GM12878 (cell line): ENCODE data around the gene NR3C1. TPM values are rescaled to one million over a fixed set of nuclear protein-coding genes. Genes with fewer than 3 reads are reported as not detected.

Source experiments
- ATAC-seq: fragments of 200-7000 bp; cut with Tn5 transposase; 3 replicates; pipeline ENCODE4 v1.9.1; 2020; ENCODE audit warnings: mild to moderate bottlenecking, moderate library complexity
- BruUV-seq: library from RNA; stranded (reverse); fragments of 400-500 nt; replicated peaks from 2 replicates; lab custom pipeline; 2021; lab: Mats Ljungman, UMichigan
- CTCF ChIA-PET: fragments of 300-600 bp; sonication (Branson Sonifier 250); formaldehyde crosslinking; extraction: SDS; loops from one replicate; lab custom pipeline; 2021; ENCODE audit warnings: inconsistent platforms; lab: Yijun Ruan, JAX
- POLR2A ChIA-PET: fragments of 350-600 bp; formaldehyde crosslinking; extraction: SDS; loops from one replicate; lab custom pipeline; 2021; ENCODE audit warnings: inconsistent platforms; lab: Charles Lee
- RAD21 ChIA-PET: fragments of 300-600 bp; sonication (Branson Sonifier 250); formaldehyde crosslinking; loops from one replicate; lab custom pipeline; 2023; ENCODE audit warnings: antibody characterized with exemption; ENCODE audit not compliant: unreplicated experiment; lab: Charles Lee
- SMC1A ChIA-PET: fragments of 300-600 bp; sonication (Branson Sonifier 250); formaldehyde crosslinking; loops from one replicate; lab custom pipeline; 2023; ENCODE audit not compliant: unreplicated experiment, uncharacterized antibody; lab: Charles Lee
- DNase-seq: peaks from one replicate; pipeline ENCODE4 v3.0.0-alpha.2; 2011; ENCODE audit warnings: low read depth, low spot score
- FAIRE-seq: peaks from 3 replicates; lab custom pipeline; 2011; peaks lifted over from hg19 to GRCh38; lab: Jason Lieb, UNC
- H2AFZ ChIP-seq: 2 replicates; pipeline ENCODE4 v1.6.0; 2011; ENCODE audit warnings: low read depth, low read length, control low read depth; ENCODE audit not compliant: control insufficient read depth
- H3K27ac ChIP-seq: 2 replicates; pipeline ENCODE4 v1.5.1; 2011; ENCODE audit warnings: control low read depth; ENCODE audit not compliant: control insufficient read depth, insufficient read depth
- H3K27me3 ChIP-seq, 2 experiments: replicated peaks in 1 of 2; 2 replicates each; pipeline versions ENCODE4 v1.6.0 to v1.6.1; 2011; ENCODE audit warnings: low read length in 1 of 2; ENCODE audit not compliant: control insufficient read depth in 2 of 2, insufficient read depth in 2 of 2
- H3K36me3 ChIP-seq, 2 experiments: 2 replicates each; pipeline ENCODE4 v1.5.1; 2011; ENCODE audit warnings: low read length in 1 of 2; ENCODE audit not compliant: control insufficient read depth in 2 of 2, insufficient read depth in 2 of 2
- H3K4me1 ChIP-seq: 2 replicates; pipeline ENCODE4 v1.6.1; 2011; ENCODE audit warnings: mild to moderate bottlenecking, low read length, moderate library complexity, mixed read lengths; ENCODE audit not compliant: control insufficient read depth, insufficient read depth
- H3K4me2 ChIP-seq: 2 replicates; pipeline ENCODE4 v1.6.0; 2011; ENCODE audit warnings: control low read depth; ENCODE audit not compliant: control insufficient read depth, insufficient read depth
- H3K4me3 ChIP-seq: fragments of 200-600 bp; sonication (generic); 2 replicates; pipeline ENCODE4 v1.5.1; 2016
- H3K79me2 ChIP-seq: 2 replicates; pipeline ENCODE4 v1.6.0; 2011; ENCODE audit warnings: low read length; ENCODE audit not compliant: control insufficient read depth, insufficient read depth
- H3K9ac ChIP-seq: 2 replicates; pipeline ENCODE4 v1.8.0; 2011; ENCODE audit warnings: low read length, control low read depth, mixed read lengths; ENCODE audit not compliant: control insufficient read depth, insufficient read depth
- H3K9me3 ChIP-seq: replicated peaks from 3 replicates; pipeline ENCODE4 v1.5.1; 2011; ENCODE audit warnings: mild to moderate bottlenecking, low read length; ENCODE audit not compliant: control insufficient read depth, insufficient read depth
- H4K20me1 ChIP-seq: 2 replicates; pipeline ENCODE4 v1.6.0; 2011; ENCODE audit not compliant: control insufficient read depth, insufficient read depth
- BCL11A ChIP-seq: IDR thresholded peaks from 2 replicates; pipeline ENCODE4 v1.6.1; 2011; ENCODE audit warnings: low read depth, low read length
- CBFB ChIP-seq: IDR thresholded peaks from 2 replicates; pipeline ENCODE4 v1.6.1; 2016; ENCODE audit warnings: antibody characterized with exemption, low read depth
- GATAD2B ChIP-seq: fragments of 450-650 bp; conservative IDR thresholded peaks from 2 replicates; pipeline ENCODE4 v1.6.1; 2017; ENCODE audit warnings: low read depth, mild to moderate bottlenecking, moderate library complexity
- MTA2 ChIP-seq: fragments of 450-650 bp; IDR thresholded peaks from 2 replicates; pipeline ENCODE4 v1.6.1; 2016; ENCODE audit warnings: low read depth, mild to moderate bottlenecking, moderate library complexity
- PAX5 ChIP-seq: IDR thresholded peaks from 2 replicates; pipeline ENCODE4 v1.6.1; 2011; ENCODE audit warnings: low read depth, low read length, borderline replicate concordance
- PRDM15 ChIP-seq: fragments of 450-650 bp; formaldehyde crosslinking; IDR thresholded peaks from 2 replicates; pipeline ENCODE4 v1.4.0; 2020; ENCODE audit warnings: mild to moderate bottlenecking, moderate library complexity
- SMAD1 ChIP-seq: fragments of 450-650 bp; IDR thresholded peaks from 2 replicates; pipeline ENCODE4 v1.6.1; 2018; ENCODE audit warnings: mild to moderate bottlenecking, low read depth; ENCODE audit not compliant: partially characterized antibody
- SUPT20H ChIP-seq: IDR thresholded peaks from 2 replicates; pipeline ENCODE4 v1.6.1; 2011; ENCODE audit warnings: low read depth, mild to moderate bottlenecking, low read length, moderate library complexity, borderline replicate concordance; ENCODE audit not compliant: control insufficient read depth
- ZBTB11 ChIP-seq: fragments of 450-650 bp; formaldehyde crosslinking; IDR thresholded peaks from 2 replicates; pipeline ENCODE4 v1.5.0; 2022; ENCODE audit warnings: mild to moderate bottlenecking, missing genetic modification characterization
- WGBS: methylation state at CpG from one replicate; pipeline ENCODE4 v1.1.6; 2016; ENCODE audit warnings: low lambda C conversion rate; ENCODE audit not compliant: insufficient replicate concordance, insufficient coverage; ENCODE audit errors: missing lambda C conversion rate; 5-methylcytosine and 5-hydroxymethylcytosine counted together
- in situ Hi-C: fragments of 300-500 bp; cut with MboI; formaldehyde crosslinking; loops from 9 replicates; pipeline ENCODE4 v1.14.3; 2018; ENCODE audit warnings: mixed read lengths
- intact Hi-C: fragments of 100-400 bp; cut with micrococcal nuclease; formaldehyde crosslinking; loops from one replicate; pipeline ENCODE4 v1.14.2; 2022; ENCODE audit not compliant: unreplicated experiment
- polyA plus RNA-seq, 11 experiments: library from polyadenylated mRNA; depleted of rRNA in 4 of 11; unstranded in 6 of 11; stranded (reverse) in 5 of 11; fragments of >200 nt; fragmentation: Nextera tagmentation in 4 of 11; fragmentation: Illumina TruSeq in 1 of 11; extraction: Ambion mirVana in 4 of 11; extraction: Trizol in 1 of 11; gene quantifications; 1 replicate in 1 of 11; 2 replicates in 10 of 11; pipeline versions ENCODE4 v1.2.1 to v1.2.3, GENCODE V29; 2011 to 2016; ENCODE audit warnings: inconsistent platforms in 2 of 11, missing spikeins in 2 of 11, low read depth in 1 of 11
- total RNA-seq, 4 experiments: library from RNA; depleted of rRNA in 3 of 4; stranded (reverse); fragments of >200 nt in 3 of 4; fragmentation: Illumina TruSeq in 1 of 4; extraction: Trizol in 1 of 4; gene quantifications; 2 replicates each; pipeline versions ENCODE4 v1.2.1 to v1.2.3, GENCODE V29; 2013 to 2021

NR3C1 gene
- total and polyA plus RNA-seq, 10 of the 15 experiments (the other 5 are each of a cell fraction or from before 2014, with no cell fraction given) = 49.7 to 141 (median 109) TPM

- SMC1A ChIA-PET = interaction anchor here (0.6 to 19.2 kb wide), 12 partner anchors 15 to 231 kb away, joined by 3 to 423 read pairs (median 3); no protein-coding TSS in a partner anchor
- Histone ChIP-seq H3K27me3 (no peaks in the 10 kb centered on the region), H3K79me2 (peaks cover 1% of the 10 kb centered on the region; the same call in 1 of the 2 replicates), H3K4me1 (peaks cover 24% of the 10 kb centered on the region), H3K9me3 (peaks cover 5% of the 10 kb centered on the region; the same call in 2 of the 3 replicates), H3K4me3 (no peak overlapping the region), H3K9ac (no peak overlapping the region), H3K27ac (no peak overlapping the region), H4K20me1 (no peaks in the 10 kb centered on the region), H3K36me3 (no peaks in the 10 kb centered on the region), H3K4me2 (no peak overlapping the region), H2AFZ (no peak overlapping the region)
- no peak for ATAC-seq
- FAIRE-seq = no peak
- in situ Hi-C loops = no loop called here
- intact Hi-C loops = loop anchor here (5.0 to 10.0 kb wide), 4 partner anchors 38 to 730 kb away; partner anchors contain the start of gene NR3C1
- BruUV-seq = no TSS peak
- CTCF ChIA-PET = no interaction called here
- RAD21 ChIA-PET = interaction anchor here (0.7 to 18.1 kb wide), 4 partner anchors 15 to 593 kb away, joined by 3 to 482 read pairs (median 104); no protein-coding TSS in a partner anchor
- TF ChIP-seq GATAD2B (no peak), MTA2 (no peak), ZBTB11 (CRISPR knock-in tag) (no peak), BCL11A (no peak), SUPT20H (no peak), SMAD1 (no peak), PRDM15 (CRISPR knock-in tag) (no peak), PAX5 (no peak), CBFB (no peak)
- POLR2A ChIA-PET = interaction anchor here (0.5 to 8.3 kb wide), 4 partner anchors 15 to 356 kb away, joined by 3 to 103 read pairs (median 6); no protein-coding TSS in a partner anchor
- no peak for DNase-seq
- WGBS = 82% methylated on average over 9 of the region's 9 CpGs
Measured at GRCh38 chr5:143234162-143234842, 169.2 kb downstream of the NR3C1 start.
